Stimulated activated naive CD8-positive, alpha-beta T cell treated with anti-CD3 and anti-CD28 coated beads, Interleukin-15, amount 100 ng/mL, for 72 hours (primary cell): ENCODE measurements around the gene FAM110A.

Source experiments
- ATAC-seq: fragments of 150-1000 bp; cut with Tn5 transposase; 2 replicates; pipeline ENCODE4 v1.10.0; 2021; ENCODE audit warnings: mild to moderate bottlenecking, moderate library complexity
- DNase-seq, 2 donors: peaks; one replicate each; pipeline ENCODE4 v3.0.0; 2021 to 2022
- H3K27ac Mint-ChIP-seq, 2 donors: one replicate each; pipeline ENCODE4 v1.8.0; 2022; ENCODE audit warnings: mild to moderate bottlenecking in 2 of 2, mixed read lengths in 2 of 2, moderate library complexity in 2 of 2
- H3K27me3 Mint-ChIP-seq: one replicate; pipeline ENCODE4 v1.8.0; 2022; ENCODE audit warnings: mixed read lengths
- H3K4me1 Mint-ChIP-seq: one replicate; pipeline ENCODE4 v1.8.0; 2022; ENCODE audit warnings: mild to moderate bottlenecking, mixed read lengths
- H3K4me3 Mint-ChIP-seq, 2 donors: one replicate each; pipeline ENCODE4 v1.8.0; 2022; ENCODE audit warnings: mild to moderate bottlenecking in 2 of 2, mixed read lengths in 2 of 2, moderate library complexity in 1 of 2
- H3K9me3 Mint-ChIP-seq, 2 donors: one replicate each; pipeline ENCODE4 v1.8.0; 2022; ENCODE audit warnings: mixed read lengths in 2 of 2

The FAM110A gene

GRCh38 chr20:831956-832355, 1.6 kb upstream of the FAM110A start:
- no peaks in the 10 kb centered on the region for H3K9me3 Mint-ChIP-seq
- H3K4me3 Mint-ChIP-seq = no peak overlapping the region
- DNase-seq = no peak
- no peak for ATAC-seq
- H3K27me3 Mint-ChIP-seq = no peaks in the 10 kb centered on the region
- H3K4me1 Mint-ChIP-seq = peaks cover 35% of the 10 kb centered on the region
- no peak overlapping the region for H3K27ac Mint-ChIP-seq

GRCh38 chr20:833121-833449, 430 bp upstream of the FAM110A start:
- Mint-ChIP-seq H3K27ac (peak overlapping the region; percentile 17 to 91), H3K4me3 (peak overlapping the region; percentile 78 to 97), H3K9me3 (peaks cover 0 to 4% of the 10 kb centered on the region in 2 donors), H3K4me1 (peaks cover 46% of the 10 kb centered on the region), H3K27me3 (no peaks in the 10 kb centered on the region)
- DNase-seq (no peak), ATAC-seq (peak; percentile 40)

- H3K27me3 Mint-ChIP-seq = no peaks in the 10 kb centered on the region
- peak overlapping the region; percentile 78 to 97 for H3K4me3 Mint-ChIP-seq
- peaks cover 0 to 4% of the 10 kb centered on the region in 2 donors for H3K9me3 Mint-ChIP-seq
- DNase-seq (no peak), ATAC-seq (no peak)
- H3K4me1 Mint-ChIP-seq = peaks cover 53% of the 10 kb centered on the region
- peak overlapping the region; percentile 87 to 88 for H3K27ac Mint-ChIP-seq
Measured at GRCh38 chr20:834151-834746, 734 bp downstream of the FAM110A start.

GRCh38 chr20:835608-836045, 2.1 kb downstream of the FAM110A start:
- ATAC-seq = no peak
- DNase-seq = no peak
- H3K4me1 Mint-ChIP-seq = peaks cover 63% of the 10 kb centered on the region
- no peaks in the 10 kb centered on the region for H3K27me3 Mint-ChIP-seq
- peak overlapping the region in 1 of 2 donors; percentile 4 for H3K27ac Mint-ChIP-seq
- peak overlapping the region; percentile 78 to 79 for H3K4me3 Mint-ChIP-seq
- peaks cover 0 to 4% of the 10 kb centered on the region in 2 donors for H3K9me3 Mint-ChIP-seq

DNA sequence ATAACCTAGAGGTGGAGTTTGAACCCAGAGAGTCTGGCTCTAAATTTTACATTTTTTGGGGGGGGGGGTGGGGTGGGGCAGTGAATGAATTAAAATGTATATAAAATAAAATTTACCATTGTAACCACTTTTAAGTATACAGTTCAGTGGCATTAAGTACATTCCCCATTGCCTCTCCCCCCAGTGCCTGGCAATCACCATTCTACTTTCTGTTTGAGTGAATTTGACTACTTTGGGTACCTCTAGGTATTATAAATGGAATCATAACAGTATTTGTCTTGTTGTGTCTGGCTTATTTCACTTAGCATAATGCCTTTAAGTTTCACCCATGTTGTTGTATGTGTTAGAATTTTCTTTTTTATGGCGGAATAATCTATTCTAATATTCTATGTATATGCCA, 2.7 kb downstream of the FAM110A start:
- no peak overlapping the region for H3K27ac Mint-ChIP-seq
- no peak for ATAC-seq
- no peaks in the 10 kb centered on the region for H3K27me3 Mint-ChIP-seq
- H3K4me3 Mint-ChIP-seq = peak overlapping the region; percentile 47 to 78
- DNase-seq = no peak
- H3K4me1 Mint-ChIP-seq = peaks cover 65% of the 10 kb centered on the region
- peaks cover 0 to 4% of the 10 kb centered on the region in 2 donors for H3K9me3 Mint-ChIP-seq

GRCh38 chr20:839015-839414, 5.5 kb downstream of the FAM110A start:
- Mint-ChIP-seq H3K4me1 (peaks cover 81% of the 10 kb centered on the region), H3K27me3 (no peaks in the 10 kb centered on the region), H3K4me3 (no peak overlapping the region), H3K27ac (no peak overlapping the region), H3K9me3 (peaks cover 0 to 4% of the 10 kb centered on the region in 2 donors)
- no peak for DNase-seq
- ATAC-seq = no peak

DNA sequence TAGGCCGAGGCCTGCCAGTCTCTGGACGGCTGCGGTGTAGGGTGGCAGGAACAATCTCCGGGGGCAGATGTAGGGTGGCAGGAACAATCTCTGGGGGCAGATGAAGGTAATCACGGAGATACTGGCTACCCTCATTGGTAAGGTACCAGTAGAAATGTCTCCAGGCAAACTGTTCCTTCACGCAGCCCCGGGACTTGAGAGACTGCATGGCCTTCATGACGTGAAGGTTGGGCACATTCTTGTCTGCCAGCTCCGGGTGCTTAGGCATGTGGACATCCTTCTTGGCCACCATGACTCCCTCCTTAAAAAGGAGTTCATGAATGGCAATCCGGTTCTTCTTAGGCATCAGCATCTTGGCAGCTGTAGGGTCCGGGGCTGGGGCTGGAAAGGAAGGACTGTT, 6.1 kb downstream of the FAM110A start:
- Mint-ChIP-seq H3K4me3 (no peak overlapping the region), H3K27me3 (no peaks in the 10 kb centered on the region)

DNA sequence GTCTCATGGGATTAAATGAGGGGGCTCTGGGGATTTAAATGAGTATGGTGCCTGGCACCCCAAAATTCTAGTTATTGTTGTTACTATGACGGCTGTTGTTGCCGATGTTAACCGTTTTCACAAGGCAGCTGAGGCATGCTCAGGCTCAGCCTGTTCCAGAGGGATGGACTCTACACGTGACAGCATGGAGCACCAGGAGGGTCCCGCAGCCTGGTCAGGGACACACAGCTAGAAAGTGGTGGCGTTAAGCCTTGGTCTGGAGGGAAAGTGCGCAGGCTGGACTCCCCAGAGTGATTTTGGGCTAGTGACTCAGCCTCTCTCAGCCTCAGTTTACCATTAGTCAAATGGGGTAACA, 7.0 kb downstream of the FAM110A start:
- Mint-ChIP-seq H3K4me1 (peaks cover 82% of the 10 kb centered on the region), H3K9me3 (peaks cover 0 to 4% of the 10 kb centered on the region in 2 donors)

More for the DNA sequence above, 6.1 kb downstream of the FAM110A start:
- DNase-seq = no peak
- no peak for ATAC-seq
- no peak overlapping the region for H3K27ac Mint-ChIP-seq
- peaks cover 0 to 4% of the 10 kb centered on the region in 2 donors for H3K9me3 Mint-ChIP-seq
- peaks cover 82% of the 10 kb centered on the region for H3K4me1 Mint-ChIP-seq

DNA sequence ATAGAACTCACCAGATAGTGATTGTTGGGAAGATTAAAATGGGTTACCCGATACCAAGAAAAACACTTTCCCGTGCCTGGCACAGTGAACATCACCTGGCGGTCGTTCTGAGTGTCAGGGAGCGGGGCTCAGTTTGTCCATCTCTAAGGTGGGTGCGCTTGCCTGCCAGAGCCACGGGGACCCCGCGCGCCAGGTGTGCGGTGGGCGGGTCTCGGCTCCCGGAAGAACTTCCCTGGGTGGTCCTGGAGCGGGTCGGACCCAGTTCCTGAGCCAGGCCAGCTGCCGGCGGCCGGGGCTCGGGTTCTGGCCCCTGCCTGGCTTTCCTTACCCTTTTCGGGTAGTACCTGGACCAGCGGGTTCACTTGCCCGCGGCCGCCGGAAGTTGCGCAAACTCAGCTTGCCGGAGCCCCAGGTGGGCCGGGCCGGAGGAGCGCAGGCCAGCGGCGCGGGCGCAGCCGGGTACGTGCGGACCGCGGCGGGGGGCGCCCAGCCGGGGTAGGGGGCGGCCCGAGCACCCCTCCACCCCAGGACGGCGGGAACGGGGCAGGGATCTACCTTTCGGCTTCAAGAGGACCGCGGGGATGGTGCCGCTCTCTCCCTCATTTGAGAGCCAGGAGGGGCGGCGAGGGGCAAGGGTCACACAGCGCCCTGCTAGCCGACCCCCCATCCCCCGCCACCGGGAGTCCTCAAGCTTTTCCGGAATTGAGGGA, 7.5 kb downstream of the FAM110A start:
- H3K27ac Mint-ChIP-seq = no peak overlapping the region
- no peaks in the 10 kb centered on the region for H3K27me3 Mint-ChIP-seq
- ATAC-seq = no peak
- peak in 1 of 2 donors; percentile 37 for DNase-seq
- peaks cover 82% of the 10 kb centered on the region for H3K4me1 Mint-ChIP-seq
- H3K4me3 Mint-ChIP-seq = peak overlapping the region; percentile 70 to 75
- peaks cover 0 to 4% of the 10 kb centered on the region in 2 donors for H3K9me3 Mint-ChIP-seq

More for the DNA sequence above, 7.0 kb downstream of the FAM110A start:
- ATAC-seq (no peak), DNase-seq (no peak)
- H3K27me3 Mint-ChIP-seq = no peaks in the 10 kb centered on the region
- no peak overlapping the region for H3K27ac Mint-ChIP-seq
- peak overlapping the region; percentile 62 to 68 for H3K4me3 Mint-ChIP-seq

DNA sequence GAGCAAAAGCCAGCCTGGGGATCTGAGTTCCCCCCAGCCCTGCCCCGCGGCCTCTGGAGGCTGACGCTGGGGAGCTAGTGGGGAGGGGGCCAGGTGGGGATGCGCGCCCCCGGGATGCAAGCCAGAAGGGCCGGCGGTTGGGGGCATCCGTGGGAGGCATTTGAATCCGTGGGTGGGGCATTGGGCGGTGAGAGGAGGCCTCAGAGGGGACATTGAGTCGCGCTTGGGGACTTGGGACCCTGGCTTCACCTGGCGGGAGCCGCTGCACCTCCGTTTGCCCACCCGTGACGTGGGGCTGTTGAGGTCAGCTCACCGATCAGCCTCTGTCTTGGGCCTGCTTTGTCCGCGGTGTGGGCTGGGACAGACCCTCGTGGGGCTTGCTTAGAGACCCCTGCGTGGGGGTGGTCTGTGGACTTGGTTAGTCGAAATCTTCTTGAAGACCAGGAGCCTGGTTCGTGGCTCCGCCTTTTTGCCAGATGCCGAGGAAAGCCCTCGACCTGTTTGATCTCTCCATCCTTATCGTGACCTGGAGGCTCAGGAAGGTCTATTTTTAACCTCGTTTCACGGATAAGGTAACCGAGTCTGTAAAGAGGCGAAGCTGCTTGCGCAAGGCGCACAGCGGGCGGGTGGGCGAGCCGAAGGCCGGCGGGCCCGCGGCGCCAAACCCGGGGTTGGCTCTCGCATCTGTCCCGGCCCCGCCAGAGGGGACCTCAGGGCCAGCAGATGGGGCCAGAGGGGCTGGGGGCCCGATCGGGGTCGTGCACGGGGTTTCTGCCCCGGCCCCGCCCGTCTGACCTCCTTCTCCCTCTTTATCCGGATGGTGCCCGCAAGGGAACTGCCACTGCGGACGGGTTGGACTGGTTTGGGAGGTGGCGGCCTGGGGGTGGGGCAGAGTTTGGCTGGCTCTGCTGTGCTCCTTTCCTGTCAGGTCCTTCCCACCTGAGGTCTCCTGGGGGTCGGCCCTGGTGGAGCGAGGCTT, 8.3 kb downstream of the FAM110A start:
- H3K27me3 Mint-ChIP-seq = no peaks in the 10 kb centered on the region
- H3K27ac Mint-ChIP-seq = no peak overlapping the region
- ATAC-seq (no peak), DNase-seq (no peak)
- peaks cover 82% of the 10 kb centered on the region for H3K4me1 Mint-ChIP-seq
- peak overlapping the region; percentile 70 to 75 for H3K4me3 Mint-ChIP-seq
- peaks cover 0 to 4% of the 10 kb centered on the region in 2 donors for H3K9me3 Mint-ChIP-seq

DNA sequence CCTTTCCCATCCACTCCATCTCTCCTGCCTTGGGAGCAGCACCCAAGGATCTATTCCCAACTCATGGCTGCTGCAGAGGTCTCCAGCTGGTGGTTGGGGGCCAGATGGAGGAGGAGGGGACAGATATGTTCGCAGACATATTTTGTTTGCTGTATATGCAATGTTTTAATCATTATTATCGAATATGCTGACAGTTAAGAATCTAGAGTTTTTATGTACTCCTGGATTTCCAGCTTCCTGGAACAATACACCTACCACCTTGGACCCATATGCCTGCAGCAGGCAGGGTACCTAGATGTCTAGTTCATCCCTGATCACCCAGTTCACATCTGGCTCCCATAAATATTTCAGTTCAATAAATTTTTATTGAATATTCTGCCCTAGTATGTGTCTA, 9.0 kb downstream of the FAM110A start:
- ATAC-seq (no peak), DNase-seq (no peak)
- Mint-ChIP-seq H3K4me1 (peaks cover 82% of the 10 kb centered on the region), H3K27ac (no peak overlapping the region), H3K4me3 (peak overlapping the region in 1 of 2 donors; percentile 70), H3K27me3 (no peaks in the 10 kb centered on the region), H3K9me3 (peaks cover 0 to 3% of the 10 kb centered on the region in 2 donors)

DNA sequence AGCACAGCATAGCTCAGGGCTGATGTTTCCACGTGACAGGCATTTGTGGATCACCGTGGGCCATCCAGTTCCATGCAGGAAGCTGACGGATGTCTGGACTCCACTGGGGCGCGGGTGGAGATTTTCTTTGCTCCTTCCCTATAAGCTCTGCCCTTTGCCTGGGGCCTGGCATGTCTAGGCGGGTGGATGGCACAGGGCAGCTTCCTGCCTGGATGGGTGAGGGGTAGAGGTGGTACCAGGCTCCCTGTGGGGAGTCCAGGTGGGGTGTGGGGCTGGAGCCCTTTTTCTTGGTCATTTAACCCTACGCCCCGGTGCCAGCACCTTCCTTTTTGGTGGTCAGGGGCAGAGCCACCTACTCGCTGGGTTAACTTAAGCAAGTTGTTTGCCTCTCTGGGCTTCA, 10.4 kb downstream of the FAM110A start:
- Mint-ChIP-seq H3K4me1 (peaks cover 81% of the 10 kb centered on the region), H3K27ac (no peak overlapping the region), H3K9me3 (no peaks in the 10 kb centered on the region), H3K27me3 (no peaks in the 10 kb centered on the region), H3K4me3 (peak overlapping the region in 1 of 2 donors; percentile 95)
- ATAC-seq = peak; percentile 1
- no peak for DNase-seq

DNA sequence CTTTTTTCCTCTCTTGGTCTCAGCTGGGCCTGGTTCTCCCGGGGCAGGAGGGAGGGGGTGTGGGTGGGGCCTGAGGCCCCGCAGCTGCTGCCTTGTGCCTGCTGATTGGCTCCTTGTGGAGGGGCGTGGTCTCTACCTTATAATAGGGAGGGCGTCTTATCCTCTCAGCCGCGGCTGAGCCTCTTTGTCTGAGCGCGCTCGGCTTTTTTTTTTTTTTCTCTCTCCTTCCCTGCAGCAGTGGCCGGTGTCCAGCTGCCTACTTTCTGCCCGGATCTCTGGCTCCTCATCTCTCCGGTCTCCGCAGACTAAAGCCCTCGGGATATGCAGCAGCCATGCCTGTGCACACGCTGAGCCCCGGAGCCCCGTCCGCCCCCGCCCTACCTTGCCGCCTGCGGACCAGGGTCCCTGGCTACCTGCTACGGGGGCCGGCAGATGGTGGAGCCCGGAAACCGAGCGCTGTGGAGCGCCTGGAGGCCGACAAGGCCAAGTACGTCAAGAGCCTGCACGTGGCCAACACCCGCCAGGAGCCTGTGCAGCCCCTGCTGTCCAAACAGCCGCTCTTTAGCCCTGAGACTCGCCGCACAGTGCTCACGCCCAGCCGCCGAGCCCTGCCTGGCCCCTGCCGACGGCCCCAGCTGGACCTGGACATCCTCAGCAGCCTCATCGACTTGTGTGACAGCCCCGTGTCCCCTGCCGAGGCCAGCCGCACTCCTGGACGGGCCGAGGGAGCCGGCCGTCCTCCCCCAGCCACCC, 11.1 kb downstream of the FAM110A start:
- Mint-ChIP-seq H3K27ac (peak overlapping the region in 1 of 2 donors; percentile 89), H3K27me3 (no peaks in the 10 kb centered on the region), H3K4me3 (peak overlapping the region; percentile 92 to 95), H3K9me3 (no peaks in the 10 kb centered on the region), H3K4me1 (peaks cover 82% of the 10 kb centered on the region)
- peak; percentile 72 to 85 for DNase-seq
- ATAC-seq = peak; percentile 91

- DNase-seq (no peak), ATAC-seq (no peak)
- H3K4me3 Mint-ChIP-seq = peak overlapping the region; percentile 92 to 95
- H3K9me3 Mint-ChIP-seq = no peaks in the 10 kb centered on the region
- peak overlapping the region; percentile 59 to 96 for H3K27ac Mint-ChIP-seq
- H3K4me1 Mint-ChIP-seq = peaks cover 83% of the 10 kb centered on the region
- no peaks in the 10 kb centered on the region for H3K27me3 Mint-ChIP-seq
Measured at GRCh38 chr20:845226-845868, 11.8 kb downstream of the FAM110A start.
